CD4-positive, alpha-beta T cell treated with Interleukin-15 for 1 hour (primary cell): ENCODE measurements around the gene TLR1.
"Not testable (repeated sequence)": the region's sequence is repeated elsewhere in the genome, so short reads cannot be mapped to it uniquely, and the experiment has no call there.

Experiments
- DNase-seq: peaks from one replicate; pipeline ENCODE4 v3.0.0-alpha.2; 2020

Gene TLR1

GRCh38 chr4:38804654-38805295 lies at the start of gene TLR1:
Gene TLR1, minus strand, starts transcription at chr4:38804791. Its CDS starts 5,960 bp downstream, at chr4:38798831.
- DNase-seq: peak; percentile 48

- DNase-seq: no peak
Observed at GRCh38 chr4:38846015-38846414, 41.4 kb upstream of the TLR1 start.

- no peak for DNase-seq
Observed at GRCh38 chr4:38842994-38843393, 38.4 kb upstream of the TLR1 start.

GRCh38 chr4:38837849-38838248 lies 33.3 kb upstream of the TLR1 start:
- no peak for DNase-seq

- DNase-seq: no peak
Observed at GRCh38 chr4:38837334-38837733, 32.7 kb upstream of the TLR1 start.

GRCh38 chr4:38834570-38834969 lies 30.0 kb upstream of the TLR1 start:
- no peak for DNase-seq

GRCh38 chr4:38832624-38833528 lies 28.3 kb upstream of the TLR1 start:
- no peak for DNase-seq

- DNase-seq: no peak
Observed at GRCh38 chr4:38832206-38832605, 27.6 kb upstream of the TLR1 start.

GRCh38 chr4:38831653-38832052 lies 27.1 kb upstream of the TLR1 start:
- no peak for DNase-seq

GRCh38 chr4:38829237-38829636 lies 24.6 kb upstream of the TLR1 start:
- DNase-seq: no peak

- no peak for DNase-seq
Observed at GRCh38 chr4:38823766-38824165, 19.2 kb upstream of the TLR1 start.

GRCh38 chr4:38822748-38823303 lies 18.2 kb upstream of the TLR1 start:
- no peak for DNase-seq

GRCh38 chr4:38821739-38822138 lies 17.1 kb upstream of the TLR1 start:
- DNase-seq: no peak

- DNase-seq: no peak
Observed at GRCh38 chr4:38820329-38821061, 15.9 kb upstream of the TLR1 start.

GRCh38 chr4:38819569-38819968 lies 15.0 kb upstream of the TLR1 start:
- DNase-seq: no peak

- DNase-seq: no peak
Observed at GRCh38 chr4:38818441-38818976, 13.9 kb upstream of the TLR1 start.

GRCh38 chr4:38815885-38816782 lies 11.5 kb upstream of the TLR1 start:
- no peak for DNase-seq

GRCh38 chr4:38814386-38814785 lies 9.8 kb upstream of the TLR1 start:
- no peak for DNase-seq

GRCh38 chr4:38811297-38811696 lies 6.7 kb upstream of the TLR1 start:
- DNase-seq: no peak

GRCh38 chr4:38807462-38807861 lies 2.9 kb upstream of the TLR1 start:
- DNase-seq: not testable (repeated sequence)

- DNase-seq: not testable (repeated sequence)
Observed at GRCh38 chr4:38806251-38806650, 1.7 kb upstream of the TLR1 start.
